GM12878 (cell line): ENCODE results near the gene PRR5L. TPM values are rescaled to one million over a fixed set of nuclear protein-coding genes. Genes with fewer than 3 reads are reported as not detected.

ENCODE experiments used
- CREM ChIP-seq: IDR thresholded peaks from 2 replicates; pipeline ENCODE4 v1.6.1; 2014; ENCODE audit warnings: antibody characterized with exemption, low read depth
- EED ChIP-seq: sonication (generic); IDR thresholded peaks from 2 replicates; pipeline ENCODE4 v1.6.1; 2016; ENCODE audit warnings: antibody characterized with exemption, low read depth
- EGR1 ChIP-seq, 2 experiments: IDR thresholded peaks; 1 replicate in 1 of 2; 2 replicates in 1 of 2; pipeline ENCODE4 v1.6.1; 2011 to 2012; ENCODE audit warnings: low read depth in 2 of 2, low read length in 2 of 2, borderline replicate concordance in 1 of 2, mild to moderate bottlenecking in 1 of 2, moderate library complexity in 1 of 2
- GATAD2B ChIP-seq: fragments of 450-650 bp; conservative IDR thresholded peaks from 2 replicates; pipeline ENCODE4 v1.6.1; 2017; ENCODE audit warnings: low read depth, mild to moderate bottlenecking, moderate library complexity
- JUNB ChIP-seq: IDR thresholded peaks from 2 replicates; pipeline ENCODE4 v1.6.1; 2016; ENCODE audit warnings: antibody characterized with exemption, mild to moderate bottlenecking
- MEF2B ChIP-seq: fragments of 450-650 bp; IDR thresholded peaks from 2 replicates; pipeline ENCODE4 v1.6.1; 2018; ENCODE audit warnings: mild to moderate bottlenecking, moderate library complexity; ENCODE audit not compliant: partially characterized antibody, poor library complexity, severe bottlenecking
- RFX5 ChIP-seq: IDR thresholded peaks from 2 replicates; pipeline ENCODE4 v1.6.1; 2011; ENCODE audit warnings: low read depth, low read length, improper control_type of control experiment
- SMARCA5 ChIP-seq: fragments of 450-650 bp; IDR thresholded peaks from 2 replicates; pipeline ENCODE4 v1.6.1; 2017; ENCODE audit warnings: mild to moderate bottlenecking
- TCF3 ChIP-seq: IDR thresholded peaks from 2 replicates; pipeline ENCODE4 v1.6.1; 2012; ENCODE audit warnings: low read depth, mild to moderate bottlenecking, low read length, borderline replicate concordance; ENCODE audit not compliant: insufficient read depth
- ZBED1 ChIP-seq: IDR thresholded peaks from 2 replicates; pipeline ENCODE4 v1.6.1; 2016; ENCODE audit warnings: borderline replicate concordance
- ZNF217 ChIP-seq: fragments of 450-650 bp; IDR thresholded peaks from 2 replicates; pipeline ENCODE4 v1.6.1; 2017; ENCODE audit warnings: antibody characterized with exemption, mild to moderate bottlenecking
- ZNF622 ChIP-seq: fragments of 450-650 bp; IDR thresholded peaks from 2 replicates; pipeline ENCODE4 v1.6.1; 2017; ENCODE audit warnings: mild to moderate bottlenecking, inconsistent platforms
- polyA plus RNA-seq, 11 experiments: library from polyadenylated mRNA; depleted of rRNA in 4 of 11; unstranded in 6 of 11; stranded (reverse) in 5 of 11; fragments of >200 nt; fragmentation: Nextera tagmentation in 4 of 11; fragmentation: Illumina TruSeq in 1 of 11; extraction: Ambion mirVana in 4 of 11; extraction: Trizol in 1 of 11; gene quantifications; 1 replicate in 1 of 11; 2 replicates in 10 of 11; pipeline versions ENCODE4 v1.2.1 to v1.2.3, GENCODE V29; 2011 to 2016; ENCODE audit warnings: inconsistent platforms in 2 of 11, missing spikeins in 2 of 11, low read depth in 1 of 11
- total RNA-seq, 4 experiments: library from RNA; depleted of rRNA in 3 of 4; stranded (reverse); fragments of >200 nt in 3 of 4; fragmentation: Illumina TruSeq in 1 of 4; extraction: Trizol in 1 of 4; gene quantifications; 2 replicates each; pipeline versions ENCODE4 v1.2.1 to v1.2.3, GENCODE V29; 2013 to 2021
- TF ChIP-seq, protein P1 (sequence below): IDR thresholded peaks from 2 replicates; pipeline ENCODE4 v1.6.1; 2012; ENCODE audit warnings: low read depth, low read length, improper control_type of control experiment
- TF ChIP-seq, protein P2 (sequence below): fragments of 450-650 bp; formaldehyde crosslinking; IDR thresholded peaks from 2 replicates; pipeline ENCODE4 v1.4.0; 2020; ENCODE audit warnings: mild to moderate bottlenecking, moderate library complexity
- TF ChIP-seq, protein P3 (sequence below): fragments of 450-650 bp; conservative IDR thresholded peaks from 2 replicates; pipeline ENCODE4 v1.6.1; 2017; ENCODE audit warnings: mild to moderate bottlenecking, moderate library complexity
- TF ChIP-seq, protein P4 (sequence below): IDR thresholded peaks from 2 replicates; pipeline ENCODE4 v1.6.1; 2011; ENCODE audit warnings: borderline replicate concordance, low read depth, mild to moderate bottlenecking, moderate library complexity, low read length; ENCODE audit not compliant: insufficient read depth, poor library complexity, severe bottlenecking
- TF ChIP-seq, protein P5 (sequence below): fragments of 450-650 bp; IDR thresholded peaks from 2 replicates; pipeline ENCODE4 v1.6.1; 2017; ENCODE audit warnings: antibody characterized with exemption, mild to moderate bottlenecking, moderate library complexity

Gene PRR5L
- total and polyA plus RNA-seq, 10 of the 15 experiments (the other 5 are each of a cell fraction or from before 2014, with no cell fraction given): 0.11 to 4.2 (median 0.67) TPM; not detected in 1

DNA sequence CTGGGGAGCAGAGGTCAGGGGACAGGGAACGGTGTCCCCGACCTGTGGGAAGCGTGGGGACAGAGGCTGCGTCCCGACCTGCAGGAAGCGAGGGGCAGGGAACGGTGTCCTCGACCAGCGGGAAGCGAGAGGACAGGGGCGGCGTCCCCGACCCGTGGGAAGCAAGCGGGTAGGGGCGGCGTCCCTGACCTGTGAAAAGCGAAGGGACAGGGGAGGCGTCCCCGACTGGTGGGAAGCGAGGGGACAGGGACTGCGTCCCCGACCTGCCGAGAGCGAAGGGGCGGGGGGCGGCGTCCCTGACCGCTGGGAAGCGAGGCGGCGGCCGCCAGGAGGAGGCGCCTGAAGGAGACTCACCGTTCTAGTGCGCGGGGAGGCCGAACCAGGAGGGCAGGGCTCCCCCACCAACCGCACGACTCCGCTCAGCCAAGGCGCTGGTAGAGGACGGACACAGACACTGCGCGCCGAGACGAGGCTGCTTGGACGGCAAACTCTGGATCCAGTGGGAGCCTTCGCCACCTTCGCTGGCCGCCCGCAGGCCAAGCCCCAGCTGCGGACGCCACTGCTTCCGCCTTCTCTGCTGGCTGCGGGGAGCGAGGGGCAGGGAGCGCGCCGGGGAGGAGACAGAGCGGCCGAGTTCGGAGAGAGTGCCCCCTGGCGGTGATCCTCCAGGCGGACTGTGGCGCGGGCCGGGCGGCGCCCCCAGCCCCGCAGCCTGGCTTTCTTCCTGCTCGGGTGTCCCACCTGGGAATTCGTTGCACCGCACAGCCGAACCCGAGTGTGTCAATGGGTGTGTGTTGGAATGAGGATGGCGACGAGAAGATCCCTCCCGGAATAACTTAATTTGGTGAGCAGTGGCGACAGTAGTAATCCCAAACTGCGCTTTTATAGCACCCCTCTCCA is 213.9 kb downstream of the PRR5L start, which contains the start of gene TRAF6 (continued):
- TF ChIP-seq, protein P1, sequence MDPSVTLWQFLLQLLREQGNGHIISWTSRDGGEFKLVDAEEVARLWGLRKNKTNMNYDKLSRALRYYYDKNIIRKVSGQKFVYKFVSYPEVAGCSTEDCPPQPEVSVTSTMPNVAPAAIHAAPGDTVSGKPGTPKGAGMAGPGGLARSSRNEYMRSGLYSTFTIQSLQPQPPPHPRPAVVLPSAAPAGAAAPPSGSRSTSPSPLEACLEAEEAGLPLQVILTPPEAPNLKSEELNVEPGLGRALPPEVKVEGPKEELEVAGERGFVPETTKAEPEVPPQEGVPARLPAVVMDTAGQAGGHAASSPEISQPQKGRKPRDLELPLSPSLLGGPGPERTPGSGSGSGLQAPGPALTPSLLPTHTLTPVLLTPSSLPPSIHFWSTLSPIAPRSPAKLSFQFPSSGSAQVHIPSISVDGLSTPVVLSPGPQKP: 0 out of 2 replicates have a peak, but pooled peaks have one; percentile 34
- TF ChIP-seq ZNF622: no peak
- TF ChIP-seq SMARCA5: peak; percentile 97
- TF ChIP-seq RFX5: no peak
- TF ChIP-seq CREM: peak; percentile 40; the same call in 1 of the 2 replicates
- TF ChIP-seq, protein P2, sequence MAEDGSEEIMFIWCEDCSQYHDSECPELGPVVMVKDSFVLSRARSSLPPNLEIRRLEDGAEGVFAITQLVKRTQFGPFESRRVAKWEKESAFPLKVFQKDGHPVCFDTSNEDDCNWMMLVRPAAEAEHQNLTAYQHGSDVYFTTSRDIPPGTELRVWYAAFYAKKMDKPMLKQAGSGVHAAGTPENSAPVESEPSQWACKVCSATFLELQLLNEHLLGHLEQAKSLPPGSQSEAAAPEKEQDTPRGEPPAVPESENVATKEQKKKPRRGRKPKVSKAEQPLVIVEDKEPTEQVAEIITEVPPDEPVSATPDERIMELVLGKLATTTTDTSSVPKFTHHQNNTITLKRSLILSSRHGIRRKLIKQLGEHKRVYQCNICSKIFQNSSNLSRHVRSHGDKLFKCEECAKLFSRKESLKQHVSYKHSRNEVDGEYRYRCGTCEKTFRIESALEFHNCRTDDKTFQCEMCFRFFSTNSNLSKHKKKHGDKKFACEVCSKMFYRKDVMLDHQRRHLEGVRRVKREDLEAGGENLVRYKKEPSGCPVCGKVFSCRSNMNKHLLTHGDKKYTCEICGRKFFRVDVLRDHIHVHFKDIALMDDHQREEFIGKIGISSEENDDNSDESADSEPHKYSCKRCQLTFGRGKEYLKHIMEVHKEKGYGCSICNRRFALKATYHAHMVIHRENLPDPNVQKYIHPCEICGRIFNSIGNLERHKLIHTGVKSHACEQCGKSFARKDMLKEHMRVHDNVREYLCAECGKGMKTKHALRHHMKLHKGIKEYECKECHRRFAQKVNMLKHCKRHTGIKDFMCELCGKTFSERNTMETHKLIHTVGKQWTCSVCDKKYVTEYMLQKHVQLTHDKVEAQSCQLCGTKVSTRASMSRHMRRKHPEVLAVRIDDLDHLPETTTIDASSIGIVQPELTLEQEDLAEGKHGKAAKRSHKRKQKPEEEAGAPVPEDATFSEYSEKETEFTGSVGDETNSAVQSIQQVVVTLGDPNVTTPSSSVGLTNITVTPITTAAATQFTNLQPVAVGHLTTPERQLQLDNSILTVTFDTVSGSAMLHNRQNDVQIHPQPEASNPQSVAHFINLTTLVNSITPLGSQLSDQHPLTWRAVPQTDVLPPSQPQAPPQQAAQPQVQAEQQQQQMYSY (CRISPR knock-in tag): no peak
- TF ChIP-seq GATAD2B: peak; percentile 85
- peak in 1 of 2 experiments; percentile 84; a peak in 2 of 3 replicates for TF ChIP-seq EGR1 (IDR thresholded peaks at IDR 0.05; ENCODE audit: borderline replicate concordance in 1 of 2, low read depth in 2 of 2, low read length in 2 of 2)
- TF ChIP-seq JUNB: no peak
- TF ChIP-seq ZBED1: no peak
- TF ChIP-seq TCF3: peak; percentile 81
- TF ChIP-seq, protein P3, sequence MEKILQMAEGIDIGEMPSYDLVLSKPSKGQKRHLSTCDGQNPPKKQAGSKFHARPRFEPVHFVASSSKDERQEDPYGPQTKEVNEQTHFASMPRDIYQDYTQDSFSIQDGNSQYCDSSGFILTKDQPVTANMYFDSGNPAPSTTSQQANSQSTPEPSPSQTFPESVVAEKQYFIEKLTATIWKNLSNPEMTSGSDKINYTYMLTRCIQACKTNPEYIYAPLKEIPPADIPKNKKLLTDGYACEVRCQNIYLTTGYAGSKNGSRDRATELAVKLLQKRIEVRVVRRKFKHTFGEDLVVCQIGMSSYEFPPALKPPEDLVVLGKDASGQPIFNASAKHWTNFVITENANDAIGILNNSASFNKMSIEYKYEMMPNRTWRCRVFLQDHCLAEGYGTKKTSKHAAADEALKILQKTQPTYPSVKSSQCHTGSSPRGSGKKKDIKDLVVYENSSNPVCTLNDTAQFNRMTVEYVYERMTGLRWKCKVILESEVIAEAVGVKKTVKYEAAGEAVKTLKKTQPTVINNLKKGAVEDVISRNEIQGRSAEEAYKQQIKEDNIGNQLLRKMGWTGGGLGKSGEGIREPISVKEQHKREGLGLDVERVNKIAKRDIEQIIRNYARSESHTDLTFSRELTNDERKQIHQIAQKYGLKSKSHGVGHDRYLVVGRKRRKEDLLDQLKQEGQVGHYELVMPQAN: peak; percentile 91
- peak; percentile 30 for TF ChIP-seq MEF2B
- TF ChIP-seq, protein P4, sequence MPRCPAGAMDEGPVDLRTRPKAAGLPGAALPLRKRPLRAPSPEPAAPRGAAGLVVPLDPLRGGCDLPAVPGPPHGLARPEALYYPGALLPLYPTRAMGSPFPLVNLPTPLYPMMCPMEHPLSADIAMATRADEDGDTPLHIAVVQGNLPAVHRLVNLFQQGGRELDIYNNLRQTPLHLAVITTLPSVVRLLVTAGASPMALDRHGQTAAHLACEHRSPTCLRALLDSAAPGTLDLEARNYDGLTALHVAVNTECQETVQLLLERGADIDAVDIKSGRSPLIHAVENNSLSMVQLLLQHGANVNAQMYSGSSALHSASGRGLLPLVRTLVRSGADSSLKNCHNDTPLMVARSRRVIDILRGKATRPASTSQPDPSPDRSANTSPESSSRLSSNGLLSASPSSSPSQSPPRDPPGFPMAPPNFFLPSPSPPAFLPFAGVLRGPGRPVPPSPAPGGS: no peak
- no peak for TF ChIP-seq ZNF217
- TF ChIP-seq EED: no peak; the same call in 1 of the 2 replicates
- TF ChIP-seq, protein P5, sequence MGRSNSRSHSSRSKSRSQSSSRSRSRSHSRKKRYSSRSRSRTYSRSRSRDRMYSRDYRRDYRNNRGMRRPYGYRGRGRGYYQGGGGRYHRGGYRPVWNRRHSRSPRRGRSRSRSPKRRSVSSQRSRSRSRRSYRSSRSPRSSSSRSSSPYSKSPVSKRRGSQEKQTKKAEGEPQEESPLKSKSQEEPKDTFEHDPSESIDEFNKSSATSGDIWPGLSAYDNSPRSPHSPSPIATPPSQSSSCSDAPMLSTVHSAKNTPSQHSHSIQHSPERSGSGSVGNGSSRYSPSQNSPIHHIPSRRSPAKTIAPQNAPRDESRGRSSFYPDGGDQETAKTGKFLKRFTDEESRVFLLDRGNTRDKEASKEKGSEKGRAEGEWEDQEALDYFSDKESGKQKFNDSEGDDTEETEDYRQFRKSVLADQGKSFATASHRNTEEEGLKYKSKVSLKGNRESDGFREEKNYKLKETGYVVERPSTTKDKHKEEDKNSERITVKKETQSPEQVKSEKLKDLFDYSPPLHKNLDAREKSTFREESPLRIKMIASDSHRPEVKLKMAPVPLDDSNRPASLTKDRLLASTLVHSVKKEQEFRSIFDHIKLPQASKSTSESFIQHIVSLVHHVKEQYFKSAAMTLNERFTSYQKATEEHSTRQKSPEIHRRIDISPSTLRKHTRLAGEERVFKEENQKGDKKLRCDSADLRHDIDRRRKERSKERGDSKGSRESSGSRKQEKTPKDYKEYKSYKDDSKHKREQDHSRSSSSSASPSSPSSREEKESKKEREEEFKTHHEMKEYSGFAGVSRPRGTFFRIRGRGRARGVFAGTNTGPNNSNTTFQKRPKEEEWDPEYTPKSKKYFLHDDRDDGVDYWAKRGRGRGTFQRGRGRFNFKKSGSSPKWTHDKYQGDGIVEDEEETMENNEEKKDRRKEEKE: no peak
